HepG2 (cell line): ENCODE measurements around the gene MKNK1. TPM values are rescaled to one million over a fixed set of nuclear protein-coding genes. Genes with fewer than 3 reads are reported as not detected.

Experiments used
- ATAC-seq: fragments of 200-7000 bp; cut with Tn5 transposase; 3 replicates; pipeline ENCODE4 v1.9.1; 2020; ENCODE audit warnings: mild to moderate bottlenecking, moderate library complexity
- BruUV-seq: library from RNA; stranded (reverse); fragments of 400-500 nt; replicated peaks from 2 replicates; lab custom pipeline; 2021; lab: Mats Ljungman, UMichigan
- CTCF ChIA-PET: fragments of 300-600 bp; formaldehyde crosslinking; extraction: SDS; loops from one replicate; lab custom pipeline; 2021; ENCODE audit warnings: low total read pairs, inconsistent platforms, low intra/inter-chr PET ratio; lab: Yijun Ruan, JAX
- POLR2A ChIA-PET: fragments of 350-600 bp; sonication (Branson Sonifier 250); formaldehyde crosslinking; loops from one replicate; lab custom pipeline; 2020; ENCODE audit warnings: antibody characterized with exemption, inconsistent platforms; lab: Yijun Ruan, JAX
- DNase-seq: peaks from one replicate; pipeline ENCODE4 v3.0.0-alpha.2; 2015; ENCODE audit warnings: low spot score
- FAIRE-seq: peaks from 3 replicates; lab custom pipeline; 2011; peaks lifted over from hg19 to GRCh38; lab: Jason Lieb, UNC
- H2AFZ ChIP-seq: one replicate; pipeline ENCODE4 v1.6.1; 2011; ENCODE audit warnings: low read length, inconsistent platforms
- H3K27ac ChIP-seq: fragments of 300-600 bp; 3 replicates; pipeline ENCODE4 v1.8.0; 2011; ENCODE audit warnings: mixed run types, mild to moderate bottlenecking, mixed read lengths, low read length, inconsistent platforms; ENCODE audit not compliant: insufficient read depth; ENCODE audit errors: extremely low read length
- H3K27me3 ChIP-seq, 2 experiments: fragments of 200-600 bp in 1 of 2; 2 replicates in 1 of 2; 3 replicates in 1 of 2; pipeline versions ENCODE4 v1.6.0 to v1.8.0; 2011; ENCODE audit warnings: low read length in 2 of 2, mild to moderate bottlenecking in 2 of 2, moderate library complexity in 2 of 2, inconsistent platforms in 1 of 2; ENCODE audit not compliant: insufficient read depth in 2 of 2, control insufficient read depth in 1 of 2
- H3K36me3 ChIP-seq, 2 experiments: fragments of 200-600 bp in 1 of 2; replicated peaks in 1 of 2; 2 replicates in 1 of 2; 3 replicates in 1 of 2; pipeline versions ENCODE4 v1.5.1 to v1.8.0; 2011; ENCODE audit warnings: low read length in 2 of 2, inconsistent platforms in 1 of 2; ENCODE audit not compliant: insufficient read depth in 2 of 2, control insufficient read depth in 1 of 2
- H3K4me1 ChIP-seq: 2 replicates; pipeline ENCODE4 v1.5.1; 2012; ENCODE audit warnings: low read length, inconsistent platforms; ENCODE audit not compliant: insufficient read depth
- H3K4me2 ChIP-seq: 2 replicates; pipeline ENCODE4 v1.6.0; 2011; ENCODE audit warnings: low read depth, low read length, inconsistent platforms
- H3K4me3 ChIP-seq, 3 experiments: fragments of 200-600 bp in 1 of 3; sonication (generic), shearing (Covaris generic) in 1 of 3; replicated peaks in 1 of 3; 2 replicates each; pipeline ENCODE4 v1.5.1; 2011 to 2016; ENCODE audit warnings: low read length in 3 of 3, inconsistent platforms in 2 of 3, low read depth in 2 of 3, mild to moderate bottlenecking in 2 of 3, control low read depth in 1 of 3, mixed read lengths in 1 of 3; ENCODE audit not compliant: insufficient read depth in 1 of 3
- H3K79me2 ChIP-seq: one replicate; pipeline ENCODE4 v1.6.1; 2011; ENCODE audit warnings: low read length, inconsistent platforms; ENCODE audit not compliant: insufficient read depth
- H3K9ac ChIP-seq: 2 replicates; pipeline ENCODE4 v1.6.0; 2011; ENCODE audit warnings: mild to moderate bottlenecking, low read depth, low read length, inconsistent platforms; ENCODE audit not compliant: insufficient read depth
- H3K9me3 ChIP-seq: 2 replicates; pipeline ENCODE4 v1.5.1; 2012; ENCODE audit warnings: mild to moderate bottlenecking, low read length
- H4K20me1 ChIP-seq: 2 replicates; pipeline ENCODE4 v1.6.0; 2011; ENCODE audit warnings: inconsistent platforms, mild to moderate bottlenecking, low read length, moderate library complexity; ENCODE audit not compliant: insufficient read depth
- BCL6 ChIP-seq: IDR thresholded peaks from 2 replicates; pipeline ENCODE4 v1.6.1; 2016; ENCODE audit warnings: missing genetic modification reagents, missing compliant biosample characterization
- BRCA1 ChIP-seq: sonication (generic); formaldehyde crosslinking; IDR thresholded peaks from 2 replicates; pipeline ENCODE4 v1.4.0; 2020; ENCODE audit warnings: missing genetic modification reagents
- KAT8 ChIP-seq: IDR thresholded peaks from 2 replicates; pipeline ENCODE4 v1.6.1; 2016; ENCODE audit warnings: missing genetic modification reagents, missing compliant biosample characterization
- MATR3 ChIP-seq: sonication (generic); formaldehyde crosslinking; IDR thresholded peaks from 2 replicates; pipeline ENCODE4 v1.4.0; 2020; ENCODE audit warnings: missing genetic modification reagents
- POLR2AphosphoS2 ChIP-seq: IDR thresholded peaks from 2 replicates; pipeline ENCODE4 v1.6.1; 2011; ENCODE audit warnings: low read depth, low read length, improper control_type of control experiment
- SAP130 ChIP-seq: IDR thresholded peaks from 2 replicates; pipeline ENCODE4 v1.6.1; 2016; ENCODE audit warnings: low read depth
- SYNCRIP ChIP-seq: fragments of 200-400 bp; formaldehyde crosslinking; IDR thresholded peaks from 2 replicates; pipeline ENCODE4 v1.6.1; 2018; ENCODE audit warnings: mild to moderate bottlenecking, low read depth, low read length; ENCODE audit not compliant: insufficient read depth
- ZBTB38 ChIP-seq: sonication (generic); formaldehyde crosslinking; IDR thresholded peaks from 2 replicates; pipeline ENCODE4 v1.5.1; 2020; ENCODE audit warnings: mild to moderate bottlenecking, missing genetic modification reagents
- ZNF143 ChIP-seq: sonication (generic); formaldehyde crosslinking; IDR thresholded peaks from 2 replicates; pipeline ENCODE4 v1.4.0; 2020; ENCODE audit warnings: missing genetic modification reagents
- WGBS: methylation state at CpG from one replicate; pipeline ENCODE4 v1.1.6; 2017; ENCODE audit warnings: low lambda C conversion rate; 5-methylcytosine and 5-hydroxymethylcytosine counted together
- in situ Hi-C: cut with HindIII; loops from 2 replicates; pipeline ENCODE4 v1.10.0; 2017; ENCODE audit warnings: low pct_unique_long_range_greater_than_20kb; ENCODE audit not compliant: extremely low pct_ligation_motif_present
- intact Hi-C: fragments of 100-400 bp; cut with micrococcal nuclease; formaldehyde crosslinking; loops from one replicate; pipeline ENCODE4 v1.10.0; 2022; ENCODE audit not compliant: unreplicated experiment
- polyA plus RNA-seq, 8 experiments: library from polyadenylated mRNA; depleted of rRNA in 3 of 8; stranded (reverse) in 7 of 8; unstranded in 1 of 8; fragments of >200 nt; fragmentation: Illumina TruSeq in 4 of 8; extraction: Trizol in 4 of 8; gene quantifications; 2 replicates each; pipeline versions ENCODE4 v1.2.1 to v1.2.3, GENCODE V29; 2011 to 2016; ENCODE audit warnings: low read depth in 4 of 8, missing spikeins in 1 of 8, mixed read lengths in 1 of 8; ENCODE audit not compliant: insufficient read depth in 1 of 8
- total RNA-seq, 5 experiments: library from RNA; depleted of rRNA; stranded (reverse); fragments of >200 nt; fragmentation: Illumina TruSeq; extraction: Trizol; gene quantifications; 2 replicates each; pipeline ENCODE4 v1.2.3, GENCODE V29; 2016; ENCODE audit warnings: low read depth in 1 of 5
- TF ChIP-seq, protein P1 (sequence below): sonication (generic); IDR thresholded peaks from 2 replicates; pipeline ENCODE4 v1.6.1; 2016; ENCODE audit warnings: low read depth, borderline replicate concordance
- TF ChIP-seq, protein P2 (sequence below): sonication (generic); formaldehyde crosslinking; IDR thresholded peaks from 2 replicates; pipeline ENCODE4 v1.5.0; 2020; ENCODE audit warnings: mild to moderate bottlenecking, missing genetic modification reagents, borderline replicate concordance
- TF ChIP-seq, protein P3 (sequence below): sonication (generic); formaldehyde crosslinking; IDR thresholded peaks from 2 replicates; pipeline ENCODE4 v1.9.0; 2021; ENCODE audit warnings: missing genetic modification reagents, borderline replicate concordance

MKNK1 gene
- total and polyA plus RNA-seq, 2 of the 13 experiments (the other 11 are each of a cell fraction or from before 2014, with no cell fraction given), result 18.5 to 24.1 TPM

DNA sequence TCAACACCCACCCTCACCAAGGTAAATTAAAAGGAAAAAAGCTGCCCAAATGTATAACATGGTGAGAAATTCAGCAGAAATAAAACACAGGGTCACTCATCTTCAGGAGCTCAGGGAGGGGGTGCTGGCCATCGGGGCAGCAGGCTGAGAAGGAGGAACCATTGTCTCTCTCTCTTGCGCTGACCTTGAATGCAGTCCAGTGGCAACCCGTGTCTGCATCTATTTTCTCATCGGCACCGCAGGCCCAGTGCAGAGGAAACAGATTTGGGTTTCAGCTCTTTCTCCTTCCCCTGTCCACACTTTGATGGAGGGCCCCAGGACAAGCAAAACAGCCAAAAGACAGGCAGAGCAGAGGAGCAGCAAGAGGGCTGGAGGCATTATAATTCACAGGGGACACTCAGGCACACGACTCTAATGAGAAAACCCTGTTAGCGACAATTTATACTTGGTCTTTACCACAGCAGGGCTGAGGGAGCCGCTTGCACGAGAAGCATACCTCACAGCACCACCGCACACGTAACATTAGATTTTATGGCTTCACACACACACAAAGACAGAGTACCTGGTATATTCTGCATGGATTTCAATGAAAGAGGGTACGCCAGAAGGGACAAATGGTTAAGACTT lies 18.6 kb downstream of the MKNK1 start (continued):
- no peak for TF ChIP-seq MATR3 (CRISPR knock-in tag)

DNA sequence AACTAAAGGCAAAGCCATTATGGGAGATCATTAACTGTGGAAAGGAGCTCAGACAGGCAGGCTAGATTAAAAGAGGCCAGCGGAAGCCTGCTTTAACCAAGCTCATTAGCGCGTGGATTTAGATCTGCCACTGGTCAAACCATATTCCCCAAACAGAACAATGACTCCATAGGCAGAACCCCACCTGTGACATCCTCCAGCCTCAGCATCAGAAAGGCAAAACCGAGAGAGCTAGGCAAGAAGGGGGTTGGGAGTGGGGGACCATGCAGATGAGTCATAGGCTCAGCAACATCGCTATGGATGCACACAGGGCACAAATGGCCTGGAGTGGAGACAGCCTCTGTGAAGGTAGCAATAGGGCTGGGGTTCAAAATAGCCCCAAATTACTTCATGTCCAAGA lies 20.6 kb downstream of the MKNK1 start:
- DNase-seq (no peak), ATAC-seq (no peak), FAIRE-seq (no peak)
- no peaks in the 10 kb centered on the region for H3K79me2 ChIP-seq
- H4K20me1 ChIP-seq, result no peaks in the 10 kb centered on the region
- H3K4me3 ChIP-seq, result no peak overlapping the region
- no peak overlapping the region for H3K9ac ChIP-seq
- peaks cover 17 to 59% of the 10 kb centered on the region in 2 experiments; a peak in 4 of 5 replicates for H3K36me3 ChIP-seq
- H3K4me2 ChIP-seq, result no peak overlapping the region
- H3K4me1 ChIP-seq, result peaks cover 6% of the 10 kb centered on the region
- H2AFZ ChIP-seq, result no peak overlapping the region
- H3K27me3 ChIP-seq, result no peaks in the 10 kb centered on the region
- H3K27ac ChIP-seq, result no peak overlapping the region
- no TSS peak for BruUV-seq
- ChIA-PET CTCF (no interaction called here), POLR2A (no interaction called here)
- 98% methylated on average over 5 of the region's 5 CpGs for WGBS
- in situ Hi-C loops (no loop called here), intact Hi-C loops (no loop called here)
- H3K9me3 ChIP-seq, result no peaks in the 10 kb centered on the region
- TF ChIP-seq, protein P1, sequence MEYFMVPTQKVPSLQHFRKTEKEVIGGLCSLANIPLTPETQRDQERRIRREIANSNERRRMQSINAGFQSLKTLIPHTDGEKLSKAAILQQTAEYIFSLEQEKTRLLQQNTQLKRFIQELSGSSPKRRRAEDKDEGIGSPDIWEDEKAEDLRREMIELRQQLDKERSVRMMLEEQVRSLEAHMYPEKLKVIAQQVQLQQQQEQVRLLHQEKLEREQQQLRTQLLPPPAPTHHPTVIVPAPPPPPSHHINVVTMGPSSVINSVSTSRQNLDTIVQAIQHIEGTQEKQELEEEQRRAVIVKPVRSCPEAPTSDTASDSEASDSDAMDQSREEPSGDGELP, result no peak
- TF ChIP-seq BCL6 (CRISPR knock-in tag), result no peak
- TF ChIP-seq KAT8, result no peak
- TF ChIP-seq ZNF143 (CRISPR knock-in tag), result no peak
- TF ChIP-seq, protein P2, sequence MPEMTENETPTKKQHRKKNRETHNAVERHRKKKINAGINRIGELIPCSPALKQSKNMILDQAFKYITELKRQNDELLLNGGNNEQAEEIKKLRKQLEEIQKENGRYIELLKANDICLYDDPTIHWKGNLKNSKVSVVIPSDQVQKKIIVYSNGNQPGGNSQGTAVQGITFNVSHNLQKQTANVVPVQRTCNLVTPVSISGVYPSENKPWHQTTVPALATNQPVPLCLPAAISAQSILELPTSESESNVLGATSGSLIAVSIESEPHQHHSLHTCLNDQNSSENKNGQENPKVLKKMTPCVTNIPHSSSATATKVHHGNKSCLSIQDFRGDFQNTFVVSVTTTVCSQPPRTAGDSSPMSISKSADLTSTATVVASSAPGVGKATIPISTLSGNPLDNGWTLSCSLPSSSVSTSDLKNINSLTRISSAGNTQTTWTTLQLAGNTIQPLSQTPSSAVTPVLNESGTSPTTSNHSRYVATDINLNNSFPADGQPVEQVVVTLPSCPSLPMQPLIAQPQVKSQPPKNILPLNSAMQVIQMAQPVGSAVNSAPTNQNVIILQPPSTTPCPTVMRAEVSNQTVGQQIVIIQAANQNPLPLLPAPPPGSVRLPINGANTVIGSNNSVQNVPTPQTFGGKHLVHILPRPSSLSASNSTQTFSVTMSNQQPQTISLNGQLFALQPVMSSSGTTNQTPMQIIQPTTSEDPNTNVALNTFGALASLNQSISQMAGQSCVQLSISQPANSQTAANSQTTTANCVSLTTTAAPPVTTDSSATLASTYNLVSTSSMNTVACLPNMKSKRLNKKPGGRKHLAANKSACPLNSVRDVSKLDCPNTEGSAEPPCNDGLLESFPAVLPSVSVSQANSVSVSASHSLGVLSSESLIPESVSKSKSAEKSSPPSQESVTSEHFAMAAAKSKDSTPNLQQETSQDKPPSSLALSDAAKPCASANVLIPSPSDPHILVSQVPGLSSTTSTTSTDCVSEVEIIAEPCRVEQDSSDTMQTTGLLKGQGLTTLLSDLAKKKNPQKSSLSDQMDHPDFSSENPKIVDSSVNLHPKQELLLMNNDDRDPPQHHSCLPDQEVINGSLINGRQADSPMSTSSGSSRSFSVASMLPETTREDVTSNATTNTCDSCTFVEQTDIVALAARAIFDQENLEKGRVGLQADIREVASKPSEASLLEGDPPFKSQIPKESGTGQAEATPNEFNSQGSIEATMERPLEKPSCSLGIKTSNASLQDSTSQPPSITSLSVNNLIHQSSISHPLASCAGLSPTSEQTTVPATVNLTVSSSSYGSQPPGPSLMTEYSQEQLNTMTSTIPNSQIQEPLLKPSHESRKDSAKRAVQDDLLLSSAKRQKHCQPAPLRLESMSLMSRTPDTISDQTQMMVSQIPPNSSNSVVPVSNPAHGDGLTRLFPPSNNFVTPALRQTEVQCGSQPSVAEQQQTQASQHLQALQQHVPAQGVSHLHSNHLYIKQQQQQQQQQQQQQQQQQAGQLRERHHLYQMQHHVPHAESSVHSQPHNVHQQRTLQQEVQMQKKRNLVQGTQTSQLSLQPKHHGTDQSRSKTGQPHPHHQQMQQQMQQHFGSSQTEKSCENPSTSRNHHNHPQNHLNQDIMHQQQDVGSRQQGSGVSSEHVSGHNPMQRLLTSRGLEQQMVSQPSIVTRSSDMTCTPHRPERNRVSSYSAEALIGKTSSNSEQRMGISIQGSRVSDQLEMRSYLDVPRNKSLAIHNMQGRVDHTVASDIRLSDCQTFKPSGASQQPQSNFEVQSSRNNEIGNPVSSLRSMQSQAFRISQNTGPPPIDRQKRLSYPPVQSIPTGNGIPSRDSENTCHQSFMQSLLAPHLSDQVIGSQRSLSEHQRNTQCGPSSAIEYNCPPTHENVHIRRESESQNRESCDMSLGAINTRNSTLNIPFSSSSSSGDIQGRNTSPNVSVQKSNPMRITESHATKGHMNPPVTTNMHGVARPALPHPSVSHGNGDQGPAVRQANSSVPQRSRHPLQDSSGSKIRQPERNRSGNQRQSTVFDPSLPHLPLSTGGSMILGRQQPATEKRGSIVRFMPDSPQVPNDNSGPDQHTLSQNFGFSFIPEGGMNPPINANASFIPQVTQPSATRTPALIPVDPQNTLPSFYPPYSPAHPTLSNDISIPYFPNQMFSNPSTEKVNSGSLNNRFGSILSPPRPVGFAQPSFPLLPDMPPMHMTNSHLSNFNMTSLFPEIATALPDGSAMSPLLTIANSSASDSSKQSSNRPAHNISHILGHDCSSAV, result no peak
- TF ChIP-seq SYNCRIP, result no peak
- TF ChIP-seq BRCA1 (CRISPR knock-in tag), result no peak
- TF ChIP-seq ZBTB38 (CRISPR knock-in tag), result no peak
- no peak for TF ChIP-seq POLR2AphosphoS2
- TF ChIP-seq, protein P3, sequence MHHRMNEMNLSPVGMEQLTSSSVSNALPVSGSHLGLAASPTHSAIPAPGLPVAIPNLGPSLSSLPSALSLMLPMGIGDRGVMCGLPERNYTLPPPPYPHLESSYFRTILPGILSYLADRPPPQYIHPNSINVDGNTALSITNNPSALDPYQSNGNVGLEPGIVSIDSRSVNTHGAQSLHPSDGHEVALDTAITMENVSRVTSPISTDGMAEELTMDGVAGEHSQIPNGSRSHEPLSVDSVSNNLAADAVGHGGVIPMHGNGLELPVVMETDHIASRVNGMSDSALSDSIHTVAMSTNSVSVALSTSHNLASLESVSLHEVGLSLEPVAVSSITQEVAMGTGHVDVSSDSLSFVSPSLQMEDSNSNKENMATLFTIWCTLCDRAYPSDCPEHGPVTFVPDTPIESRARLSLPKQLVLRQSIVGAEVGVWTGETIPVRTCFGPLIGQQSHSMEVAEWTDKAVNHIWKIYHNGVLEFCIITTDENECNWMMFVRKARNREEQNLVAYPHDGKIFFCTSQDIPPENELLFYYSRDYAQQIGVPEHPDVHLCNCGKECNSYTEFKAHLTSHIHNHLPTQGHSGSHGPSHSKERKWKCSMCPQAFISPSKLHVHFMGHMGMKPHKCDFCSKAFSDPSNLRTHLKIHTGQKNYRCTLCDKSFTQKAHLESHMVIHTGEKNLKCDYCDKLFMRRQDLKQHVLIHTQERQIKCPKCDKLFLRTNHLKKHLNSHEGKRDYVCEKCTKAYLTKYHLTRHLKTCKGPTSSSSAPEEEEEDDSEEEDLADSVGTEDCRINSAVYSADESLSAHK, result no peak
- TF ChIP-seq SAP130 (CRISPR knock-in tag), result no peak
